Measurements from ENCODE around the gene AKR1B1. TPM values are rescaled to one million over a fixed set of nuclear protein-coding genes. Genes with fewer than 3 reads are reported as not detected.

AKR1B1 gene
- total RNA-seq, 1 experiment from 2014 or later = 166 TPM

- H4K8ac ChIP-seq (replicated peaks; ENCODE audit: insufficient read length, low read depth, low read length) = no peak overlapping the region
- H3K14ac ChIP-seq (ENCODE audit: insufficient read depth, low read length) = peak overlapping the region; percentile 85
- H2BK5ac ChIP-seq (ENCODE audit: insufficient read length, low read length) = no peak overlapping the region
- no peak overlapping the region for H3K4ac ChIP-seq (ENCODE audit: low read depth, low read length)
- peaks cover 15 to 16% of the 10 kb centered on the region in 2 experiments for H3K4me1 Mint-ChIP-seq
- H3K9me3 ChIP-seq (ENCODE audit: control insufficient read depth, low read depth, low read length) = no peaks in the 10 kb centered on the region
- no peaks in the 10 kb centered on the region for H4K20me1 ChIP-seq (ENCODE audit: control insufficient read depth, insufficient read depth, insufficient read length)
- H2BK120ac ChIP-seq (ENCODE audit: low read depth, low read length, poor library complexity, severe bottlenecking) = no peak overlapping the region
- H3K27me3 ChIP-seq (ENCODE audit: insufficient read depth, low read length) = no peaks in the 10 kb centered on the region; the same call in 1 of the 2 replicates
- H3K9me3 Mint-ChIP-seq = no peaks in the 10 kb centered on the region
- H2BK15ac ChIP-seq (ENCODE audit: low read depth, low read length) = no peak overlapping the region
- H3K9ac ChIP-seq (ENCODE audit: extremely low read depth, insufficient read length, low read length) = peak overlapping the region; percentile 57
- no peak overlapping the region for H2AK5ac ChIP-seq (ENCODE audit: insufficient read length, low read length)
- H3K79me1 ChIP-seq (ENCODE audit: insufficient read depth, low read depth, low read length, poor library complexity, severe bottlenecking) = peaks cover 6% of the 10 kb centered on the region
- H4K5ac ChIP-seq (ENCODE audit: insufficient read length, low read depth, low read length) = no peak overlapping the region
- no peaks in the 10 kb centered on the region for H3K4me1 ChIP-seq (ENCODE audit: insufficient read depth, low read length)
- H4K91ac ChIP-seq (ENCODE audit: insufficient read length, low read depth, low read length) = no peak overlapping the region
- H3K27ac ChIP-seq (ENCODE audit: insufficient read length, low read depth, low read length) = no peak overlapping the region
- no CpG with 5 or more reads among the region's 37 CpGs for WGBS (ENCODE audit: extremely low coverage, insufficient read length, low lambda C conversion rate)
- peaks cover 4% of the 10 kb centered on the region; the same call in 1 of the 2 replicates for H3K79me2 ChIP-seq (ENCODE audit: insufficient read depth, low read length)
- peak; percentile 67 for DNase-seq
- no peak overlapping the region for H2AFZ ChIP-seq (ENCODE audit: low read length)
- peaks cover 4% of the 10 kb centered on the region for H3K23me2 ChIP-seq (ENCODE audit: insufficient read length, low read depth, low read length, poor library complexity, severe bottlenecking)
- TF ChIP-seq CTCF (conservative IDR thresholded peaks at IDR 0.05) = peak; percentile 51
- peaks cover 14 to 29% (median 28%) of the 10 kb centered on the region in 3 experiments for H3K36me3 Mint-ChIP-seq (ENCODE audit: insufficient read depth in 1 of 3, low read depth in 3 of 3)
- no peak overlapping the region for H3T11ph ChIP-seq (ENCODE audit: low read length)
- H3K23ac ChIP-seq (ENCODE audit: insufficient read length, low read depth, low read length) = no peak overlapping the region
- no peak overlapping the region for H2BK20ac ChIP-seq (ENCODE audit: low read depth, low read length, poor library complexity, severe bottlenecking)
- no peak overlapping the region for H3K56ac ChIP-seq (ENCODE audit: insufficient read length, low read depth, low read length)
- H3K4me2 ChIP-seq (ENCODE audit: insufficient read depth, insufficient read length, low read length) = peak overlapping the region; percentile 80
- H3K27me3 Mint-ChIP-seq (ENCODE audit: low read depth) = peaks cover 15% of the 10 kb centered on the region
- no peak overlapping the region for H2BK12ac ChIP-seq (ENCODE audit: insufficient read length, low read depth, low read length)
- H3K4me3 Mint-ChIP-seq = peak overlapping the region; percentile 80 to 89
- H3K18ac ChIP-seq (ENCODE audit: insufficient read length, low read depth, low read length) = peak overlapping the region; percentile 56
- H3K27ac Mint-ChIP-seq = peak overlapping the region in 1 of 3 experiments; percentile 34; a peak in 1 of 7 replicates
Observed at GRCh38 chr7:134458341-134458805, 527 bp downstream of the AKR1B1 start.

Data from H9 (cell line).